NCI-H510A treated with DMSO at 0.1 percent for 48 hours (cell line): ENCODE results near the gene DTHD1.

Experiments
- DNase-seq: peaks from one replicate; lab custom pipeline; 2025; lab: John Stamatoyannopoulos, UW

DTHD1 gene

DNA sequence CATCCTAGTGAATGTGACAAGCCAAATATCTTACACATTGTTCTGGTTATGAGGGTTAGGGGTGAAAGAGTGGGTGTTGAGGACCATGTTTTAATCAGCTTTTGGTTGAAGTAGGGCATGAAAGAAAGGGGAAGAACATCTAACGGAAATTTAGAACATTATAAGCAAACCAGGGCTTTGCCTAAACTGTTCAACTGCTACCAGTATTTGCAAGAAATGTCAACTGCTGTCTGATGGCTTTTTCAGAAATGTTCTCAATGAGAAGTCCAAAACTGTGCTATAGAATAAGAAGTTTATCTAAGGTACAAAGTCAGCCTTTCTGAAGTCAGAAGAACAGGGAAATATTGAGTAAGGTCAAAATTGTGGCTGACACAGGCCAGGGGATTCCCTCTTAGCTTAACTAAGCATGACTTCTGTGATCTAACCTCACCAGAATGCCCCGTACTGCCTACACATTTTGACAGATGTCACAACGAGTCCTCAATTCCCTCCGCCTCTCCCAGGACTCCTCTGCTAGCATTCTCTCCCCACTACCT is 67.1 kb downstream of the DTHD1 start:
- no peak for DNase-seq

DNA sequence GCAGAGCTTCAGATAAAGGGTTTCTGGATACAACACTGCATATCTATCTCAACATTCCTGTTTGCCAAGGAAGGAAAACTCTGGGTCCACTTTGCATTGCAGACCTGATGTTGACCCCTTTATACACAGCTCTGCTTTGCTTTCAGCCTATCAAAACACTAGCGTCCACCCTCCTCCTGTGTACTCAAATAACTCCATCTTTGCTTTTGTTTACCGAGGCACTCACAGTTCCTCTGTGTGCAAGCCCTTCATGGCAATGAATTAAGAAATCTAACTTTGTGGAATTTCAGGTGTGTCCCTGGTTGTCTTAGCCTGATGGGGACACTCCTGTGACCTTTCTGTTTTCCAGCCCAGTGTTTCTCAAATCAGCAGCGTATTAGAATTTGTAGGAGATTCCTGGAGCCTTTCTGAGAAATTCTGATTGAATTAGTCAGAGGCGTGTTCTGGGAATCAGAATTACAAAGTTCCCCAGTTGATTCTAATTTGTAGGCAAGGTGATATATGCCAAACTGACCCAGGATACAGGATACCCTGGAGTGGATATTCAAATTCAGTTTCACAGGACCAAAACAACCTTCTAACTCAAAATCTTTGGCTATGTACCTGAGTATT is 68.6 kb downstream of the DTHD1 start:
- DNase-seq = no peak

- peak; percentile 36 for DNase-seq
Observed at GRCh38 chr4:36351082-36351666, 69.8 kb downstream of the DTHD1 start.

- no peak for DNase-seq
Observed at GRCh38 chr4:36353998-36354397, 72.6 kb downstream of the DTHD1 start.

- DNase-seq = no peak
Observed at GRCh38 chr4:36358173-36358572, 76.8 kb downstream of the DTHD1 start.

DNA sequence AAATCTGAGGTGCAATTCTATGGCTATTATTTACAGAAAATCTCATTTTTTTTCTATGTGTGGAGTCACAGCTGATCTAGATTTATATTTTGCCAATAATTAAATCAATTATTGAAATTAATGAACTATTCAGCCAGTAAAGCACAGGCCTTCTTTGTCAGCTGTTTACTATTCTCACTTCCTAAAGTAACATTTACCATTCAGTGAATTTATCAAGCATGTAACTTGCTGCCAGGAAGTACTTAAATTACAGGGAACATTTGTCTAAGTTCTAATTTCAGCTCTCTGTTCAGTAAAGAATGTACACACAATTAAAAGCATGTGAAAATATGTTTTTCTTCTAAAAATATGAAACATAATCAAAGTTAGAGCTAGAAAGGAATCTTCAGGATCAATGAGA is 79.3 kb downstream of the DTHD1 start:
- no peak for DNase-seq

GRCh38 chr4:36363024-36363423 is 81.6 kb downstream of the DTHD1 start:
- no peak for DNase-seq

GRCh38 chr4:36374836-36375511 is 93.6 kb downstream of the DTHD1 start:
- DNase-seq = no peak

- no peak for DNase-seq
Observed at GRCh38 chr4:36385951-36386571, 104.6 kb downstream of the DTHD1 start.

GRCh38 chr4:36386691-36387090 is 105.3 kb downstream of the DTHD1 start:
- DNase-seq = no peak

DNA sequence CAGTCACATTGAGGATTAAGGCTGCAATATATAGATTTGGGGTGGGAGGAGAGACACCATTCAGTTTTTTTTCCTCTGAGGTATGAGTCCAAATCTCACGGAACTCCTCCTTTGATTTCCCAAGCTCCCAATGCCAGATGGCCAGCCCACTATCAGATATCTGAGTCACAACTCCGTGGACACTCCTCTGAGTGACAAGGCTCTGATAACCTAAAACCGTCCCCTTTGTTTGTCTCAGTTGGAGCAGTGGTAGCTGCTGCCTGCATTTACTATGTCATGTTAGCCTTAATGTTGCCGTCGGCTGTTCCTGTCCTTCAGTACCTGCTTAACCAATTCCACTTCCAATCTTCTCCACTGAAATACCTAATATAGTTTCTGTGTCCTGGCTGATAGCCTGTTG is 107.3 kb downstream of the DTHD1 start:
- DNase-seq = no peak

DNA sequence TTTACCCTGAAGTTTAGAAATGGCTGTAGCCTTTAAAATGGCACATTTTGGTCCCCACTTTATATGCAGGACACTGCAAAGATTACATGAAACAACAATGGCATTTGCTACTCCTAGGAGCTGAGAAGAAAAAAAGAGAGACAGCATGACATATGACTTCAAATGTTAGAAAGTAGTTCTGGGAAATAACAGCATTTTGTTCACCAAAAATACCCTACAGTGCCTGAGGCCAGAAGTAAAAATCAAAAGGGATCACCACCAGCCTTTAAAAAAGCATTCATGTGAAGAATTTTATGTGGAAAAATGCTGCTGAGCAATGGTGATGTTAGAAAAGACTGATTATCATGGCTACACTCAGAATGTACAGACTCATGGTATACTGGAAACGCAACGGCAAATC is 110.0 kb downstream of the DTHD1 start:
- DNase-seq = no peak

DNA sequence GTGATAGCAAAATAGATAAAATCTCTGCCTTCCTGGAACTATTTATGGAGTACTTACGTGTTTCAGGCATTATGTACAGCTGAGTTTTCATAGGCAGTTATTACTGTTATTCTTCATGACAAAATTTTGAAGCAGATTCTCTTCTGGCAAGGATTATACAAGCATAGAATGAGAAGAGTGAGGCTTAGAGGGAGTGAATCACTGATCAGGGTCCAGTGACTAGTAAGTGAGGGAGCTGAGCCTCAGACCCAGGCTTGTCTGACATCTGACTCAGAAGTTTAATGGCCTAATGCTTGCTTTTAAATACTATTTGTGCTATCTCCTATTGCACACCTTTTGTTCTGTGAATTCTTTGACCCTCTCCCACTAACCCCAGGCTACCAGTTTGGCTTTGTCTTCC is 110.6 kb downstream of the DTHD1 start:
- no peak for DNase-seq

DNA sequence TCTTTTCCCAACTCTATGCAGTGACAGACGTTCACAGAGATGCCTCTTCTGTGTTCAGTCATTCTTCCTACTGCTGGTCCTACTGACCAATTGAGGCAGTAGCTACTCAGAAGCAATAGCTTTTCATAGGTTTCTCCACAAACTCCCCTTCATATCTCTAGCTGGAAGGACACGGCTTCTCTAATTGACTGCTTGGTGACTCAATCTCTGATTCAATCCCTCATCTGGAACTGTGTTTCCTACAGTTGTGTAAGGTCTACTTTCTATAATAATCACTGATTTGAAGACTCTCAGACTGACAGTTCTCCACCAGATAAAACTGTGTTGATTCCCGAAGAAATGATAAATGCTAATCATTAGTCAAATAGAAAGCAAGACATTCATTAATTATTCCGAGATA is 111.5 kb downstream of the DTHD1 start:
- DNase-seq = no peak
